Trophoblast cell (in vitro differentiated cells and primary cell): ENCODE measurements around the gene OR7A17. TPM values are rescaled to one million over a fixed set of nuclear protein-coding genes. Genes with fewer than 3 reads are reported as not detected.

ENCODE experiments used
- DNase-seq, 2 donors: peaks; one replicate each; pipeline ENCODE4 v3.0.0-alpha.2; 2016
- H2AFZ ChIP-seq: 2 replicates; pipeline ENCODE4 v1.6.1; 2013; ENCODE audit warnings: low read length, moderate library complexity, mild to moderate bottlenecking; ENCODE audit not compliant: insufficient read depth, poor library complexity
- H2AK5ac ChIP-seq: 2 replicates; pipeline ENCODE4 v1.6.1; 2013; ENCODE audit warnings: mild to moderate bottlenecking, low read length
- H2BK120ac ChIP-seq: 2 replicates; pipeline ENCODE4 v1.6.1; 2013; ENCODE audit warnings: low read length, mild to moderate bottlenecking, moderate library complexity; ENCODE audit not compliant: insufficient read depth, poor library complexity
- H2BK12ac ChIP-seq: 2 replicates; pipeline ENCODE4 v1.6.1; 2013; ENCODE audit warnings: mild to moderate bottlenecking, low read length, moderate library complexity
- H2BK5ac ChIP-seq: 2 replicates; pipeline ENCODE4 v1.6.1; 2013; ENCODE audit warnings: low read length, low read depth, moderate library complexity, mild to moderate bottlenecking; ENCODE audit not compliant: poor library complexity
- H3K14ac ChIP-seq: 2 replicates; pipeline ENCODE4 v1.6.1; 2013; ENCODE audit warnings: mild to moderate bottlenecking, low read length
- H3K18ac ChIP-seq: 2 replicates; pipeline ENCODE4 v1.6.1; 2013; ENCODE audit warnings: mild to moderate bottlenecking, low read length
- H3K23ac ChIP-seq: 2 replicates; pipeline ENCODE4 v1.6.1; 2013; ENCODE audit warnings: low read length
- H3K27ac ChIP-seq: 2 replicates; pipeline ENCODE4 v1.5.1; 2013; ENCODE audit warnings: low read depth, mild to moderate bottlenecking, inconsistent platforms, low read length, moderate library complexity
- H3K27me3 ChIP-seq: 2 replicates; pipeline ENCODE4 v1.6.1; 2013; ENCODE audit warnings: inconsistent platforms, mild to moderate bottlenecking, low read length, moderate library complexity; ENCODE audit not compliant: insufficient read depth
- H3K36me3 ChIP-seq, 2 experiments: 1 replicate in 1 of 2; 2 replicates in 1 of 2; pipeline ENCODE4 v1.6.1; 2013; ENCODE audit warnings: low read length in 2 of 2, mild to moderate bottlenecking in 2 of 2, moderate library complexity in 1 of 2; ENCODE audit not compliant: insufficient read depth in 2 of 2, control insufficient read depth in 1 of 2
- H3K4ac ChIP-seq: 2 replicates; pipeline ENCODE4 v1.6.1; 2013; ENCODE audit warnings: low read depth, mild to moderate bottlenecking, low read length, moderate library complexity
- H3K4me1 ChIP-seq, 2 experiments: 1 replicate in 1 of 2; 2 replicates in 1 of 2; pipeline ENCODE4 v1.6.1; 2013; ENCODE audit warnings: low read length in 2 of 2, mild to moderate bottlenecking in 2 of 2, moderate library complexity in 1 of 2; ENCODE audit not compliant: insufficient read depth in 2 of 2, control insufficient read depth in 1 of 2
- H3K4me2 ChIP-seq: 2 replicates; pipeline ENCODE4 v1.6.1; 2013; ENCODE audit warnings: inconsistent platforms, mild to moderate bottlenecking, low read length, moderate library complexity
- H3K4me3 ChIP-seq: 2 replicates; pipeline ENCODE4 v1.5.1; 2013; ENCODE audit warnings: mild to moderate bottlenecking, low read depth, low read length, inconsistent platforms
- H3K79me1 ChIP-seq: one replicate; pipeline ENCODE4 v1.6.1; 2013; ENCODE audit warnings: low read length
- H3K79me2 ChIP-seq: 2 replicates; pipeline ENCODE4 v1.6.1; 2013; ENCODE audit warnings: low read length, mild to moderate bottlenecking; ENCODE audit not compliant: control insufficient read depth, insufficient read depth, poor library complexity
- H3K9ac ChIP-seq: 2 replicates; pipeline ENCODE4 v1.6.1; 2013; ENCODE audit warnings: mild to moderate bottlenecking, low read length
- H3K9me3 ChIP-seq: 2 replicates; pipeline ENCODE4 v1.6.1; 2013; ENCODE audit warnings: low read depth, mild to moderate bottlenecking, control low read depth, inconsistent platforms, low read length; ENCODE audit not compliant: insufficient read depth
- H4K12ac ChIP-seq: 2 replicates; pipeline ENCODE4 v1.6.1; 2013; ENCODE audit warnings: low read depth, mild to moderate bottlenecking, low read length, moderate library complexity
- H4K8ac ChIP-seq: 2 replicates; pipeline ENCODE4 v1.6.1; 2013; ENCODE audit warnings: low read depth, mild to moderate bottlenecking, low read length, moderate library complexity
- H4K91ac ChIP-seq: one replicate; pipeline ENCODE4 v1.6.1; 2013; ENCODE audit warnings: low read depth, mild to moderate bottlenecking, low read length, moderate library complexity
- WGBS: extraction: QIAGEN DNeasy Blood & Tissue Kit; methylation state at CpG from one replicate; pipeline ENCODE4 v1.1.7; 2013; ENCODE audit warnings: missing lambda C conversion rate; ENCODE audit not compliant: insufficient read length, insufficient coverage; ENCODE audit errors: extremely low coverage; 5-methylcytosine and 5-hydroxymethylcytosine counted together
- polyA plus RNA-seq: library from polyadenylated mRNA; stranded (reverse); fragments of 200-250 nt; gene quantifications from 2 replicates; pipeline ENCODE4 v1.2.3, GENCODE V29; 2013

OR7A17 gene
- not detected in 2 replicates for polyA plus RNA-seq

DNA sequence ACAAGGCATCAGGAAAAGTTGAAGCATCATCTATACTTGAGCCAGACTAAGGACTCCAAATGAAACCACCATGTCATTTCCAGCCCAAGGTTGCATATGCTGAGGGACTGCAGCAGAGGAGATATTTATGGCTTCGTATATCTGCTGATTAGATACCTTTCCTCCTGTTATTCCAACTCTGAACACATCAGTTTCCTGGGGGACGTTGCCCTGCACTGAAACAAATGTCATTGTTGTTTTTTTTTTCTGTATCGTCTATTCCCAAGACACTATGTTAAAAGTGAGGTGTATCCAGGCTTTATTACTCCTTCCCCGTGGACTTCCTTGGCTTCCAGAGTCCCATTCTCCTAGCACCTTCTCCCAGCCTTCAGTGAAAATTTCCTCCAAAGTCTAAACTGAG is at the start of gene OR7A17:
TSS of gene OR7A17 (minus strand) at position 101 of the 400 bp plus-strand sequence. CDS start 4,777 bp downstream, outside the sequence.
- Histone ChIP-seq H2AFZ (no peak within 1 kb of the TSS), H3K4ac (no peak within 1 kb of the TSS), H3K27ac (no peak within 1 kb of the TSS), H3K14ac (no peak within 1 kb of the TSS), H3K36me3 (no peaks in the 10 kb centered on the region), H4K12ac (no peak within 1 kb of the TSS), H3K9ac (no peak within 1 kb of the TSS), H4K8ac (no peak within 1 kb of the TSS), H2AK5ac (no peak within 1 kb of the TSS), H3K23ac (no peak within 1 kb of the TSS), H2BK5ac (no peak within 1 kb of the TSS), H3K4me3 (no peak within 1 kb of the TSS), H2BK12ac (no peak within 1 kb of the TSS), H3K9me3 (peaks cover 3% of the 10 kb centered on the region), H4K91ac (no peak within 1 kb of the TSS), H2BK120ac (no peak within 1 kb of the TSS), H3K79me2 (no peaks in the 10 kb centered on the region), H3K27me3 (no peaks in the 10 kb centered on the region), H3K4me2 (no peak within 1 kb of the TSS), H3K4me1 (no peaks in the 10 kb centered on the region), H3K18ac (no peak within 1 kb of the TSS), H3K79me1 (no peaks in the 10 kb centered on the region)
- DNase-seq, result no peak
- no CpG with 5 or more reads among the region's 4 CpGs for WGBS

DNA sequence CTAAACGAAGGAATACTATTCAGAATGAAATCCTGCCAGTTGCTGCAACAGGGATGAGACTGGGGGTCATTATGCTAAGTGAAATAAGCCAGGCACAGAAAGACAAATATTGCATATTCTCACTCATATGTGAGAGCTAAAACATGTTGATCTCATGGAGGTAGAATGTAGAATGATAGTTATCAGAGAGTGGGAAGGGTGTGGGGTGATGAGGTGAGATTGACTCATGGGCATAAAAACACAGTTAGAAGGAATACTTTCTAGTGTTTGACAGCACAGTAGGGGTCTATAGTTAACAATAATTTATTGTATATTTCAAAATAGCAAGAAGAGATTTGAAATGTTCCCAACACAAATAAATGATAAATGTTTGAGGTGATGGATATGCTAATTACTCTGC is 47.6 kb upstream of the OR7A17 start:
- Histone ChIP-seq H3K14ac (no peak overlapping the region), H3K9me3 (peaks cover 8% of the 10 kb centered on the region), H3K23ac (no peak overlapping the region), H3K36me3 (no peaks in the 10 kb centered on the region), H3K27me3 (no peaks in the 10 kb centered on the region), H3K27ac (no peak overlapping the region), H3K9ac (no peak overlapping the region), H3K79me2 (no peaks in the 10 kb centered on the region), H3K79me1 (no peaks in the 10 kb centered on the region), H2BK5ac (no peak overlapping the region), H2AFZ (no peak overlapping the region), H2BK120ac (no peak overlapping the region), H4K8ac (no peak overlapping the region), H2BK12ac (no peak overlapping the region), H2AK5ac (no peak overlapping the region), H3K4me1 (no peaks in the 10 kb centered on the region), H3K18ac (no peak overlapping the region), H3K4me3 (no peak overlapping the region), H3K4me2 (no peak overlapping the region), H3K4ac (no peak overlapping the region), H4K91ac (no peak overlapping the region), H4K12ac (no peak overlapping the region)
- DNase-seq, result peak; percentile 33 to 74
- WGBS, result no CpG with 5 or more reads among the region's 1 CpG

DNA sequence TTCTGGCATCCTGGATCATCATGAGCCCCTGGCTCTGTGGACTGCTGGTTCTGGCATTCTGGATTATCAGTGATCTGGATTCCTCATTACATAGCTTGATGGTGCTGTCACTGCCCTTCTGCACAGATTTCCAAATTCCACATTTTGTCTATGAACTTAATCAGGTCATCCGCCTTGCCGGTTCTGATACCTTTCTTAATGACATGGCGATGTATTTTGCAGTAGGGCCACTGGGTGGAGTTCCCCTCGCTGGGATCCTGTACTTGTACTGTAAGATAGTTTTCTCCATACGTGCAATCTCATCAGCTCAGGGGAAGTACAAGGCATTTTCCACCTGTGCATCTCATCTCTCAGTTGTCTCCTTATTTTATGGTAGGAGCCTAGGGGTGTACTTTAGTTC is 30.9 kb upstream of the OR7A17 start:
- Histone ChIP-seq H3K4me1 (no peaks in the 10 kb centered on the region), H2BK5ac (no peak overlapping the region), H3K36me3 (no peaks in the 10 kb centered on the region), H2AK5ac (no peak overlapping the region), H3K18ac (no peak overlapping the region), H3K4me3 (no peak overlapping the region), H3K4ac (no peak overlapping the region), H3K27ac (no peak overlapping the region), H2BK12ac (no peak overlapping the region), H3K4me2 (no peak overlapping the region), H3K9me3 (peaks cover 4% of the 10 kb centered on the region), H4K91ac (no peak overlapping the region), H4K8ac (no peak overlapping the region), H2BK120ac (no peak overlapping the region), H3K27me3 (no peaks in the 10 kb centered on the region), H3K14ac (no peak overlapping the region), H2AFZ (no peak overlapping the region), H3K79me1 (no peaks in the 10 kb centered on the region), H3K9ac (no peak overlapping the region), H3K23ac (no peak overlapping the region), H3K79me2 (no peaks in the 10 kb centered on the region), H4K12ac (no peak overlapping the region)
- peak; percentile 89 to 92 for DNase-seq
- whole genome bisulfite sequencing, result no CpG with 5 or more reads among the region's 5 CpGs

DNA sequence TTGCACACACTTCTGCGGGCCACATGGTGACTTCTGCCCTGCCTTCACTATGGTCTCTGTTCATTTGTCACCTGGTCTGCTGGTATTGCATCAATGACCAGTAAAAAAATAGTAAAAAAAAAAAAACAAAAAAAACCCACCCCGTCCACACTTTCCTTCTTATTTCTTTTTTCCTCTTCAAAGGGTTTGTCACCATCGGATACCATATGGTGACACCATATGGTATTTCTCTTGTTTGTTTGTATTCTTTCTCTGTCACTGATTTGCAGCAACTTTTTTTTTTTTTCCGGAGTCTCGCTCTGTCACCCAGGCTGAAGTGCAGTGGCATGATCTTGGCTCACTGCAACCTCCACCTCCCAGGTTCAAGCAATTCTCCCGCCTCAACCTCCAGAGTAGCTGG is 29.2 kb upstream of the OR7A17 start:
- Histone ChIP-seq H2BK5ac (no peak overlapping the region), H3K23ac (no peak overlapping the region), H3K27ac (no peak overlapping the region), H3K79me2 (no peaks in the 10 kb centered on the region), H2BK120ac (no peak overlapping the region), H2BK12ac (no peak overlapping the region), H3K4me1 (no peaks in the 10 kb centered on the region), H3K14ac (no peak overlapping the region), H3K79me1 (no peaks in the 10 kb centered on the region), H3K27me3 (no peaks in the 10 kb centered on the region), H3K4me2 (no peak overlapping the region), H2AK5ac (no peak overlapping the region), H3K18ac (no peak overlapping the region), H4K8ac (no peak overlapping the region), H3K9ac (no peak overlapping the region), H3K36me3 (no peaks in the 10 kb centered on the region), H4K12ac (no peak overlapping the region), H3K4ac (no peak overlapping the region), H3K4me3 (no peak overlapping the region), H4K91ac (no peak overlapping the region), H2AFZ (no peak overlapping the region), H3K9me3 (peaks cover 4% of the 10 kb centered on the region)
- DNase-seq, result peak in 1 of 2 donors; percentile 33
- no CpG with 5 or more reads among the region's 6 CpGs for WGBS
